HEK293T (cell line): ENCODE results near the gene SFR1.

Experiments used
- CTCF ChIA-PET: fragments of 350-600 bp; formaldehyde crosslinking; extraction: SDS; loops from one replicate; lab custom pipeline; 2021; ENCODE audit warnings: antibody characterized with exemption, inconsistent platforms; lab: Yijun Ruan, JAX
- POLR2A ChIA-PET: fragments of 350-600 bp; formaldehyde crosslinking; extraction: SDS; loops from one replicate; lab custom pipeline; 2020; ENCODE audit warnings: antibody characterized with exemption, inconsistent platforms; lab: Yijun Ruan, JAX
- DNase-seq: peaks from one replicate; pipeline ENCODE4 v3.0.0; 2012; ENCODE audit warnings: mixed read lengths; ENCODE audit errors: extremely low spot score
- ARNT ChIP-seq: fragments of 450-650 bp; IDR thresholded peaks from 2 replicates; pipeline ENCODE4 v1.6.1; 2017; ENCODE audit warnings: mild to moderate bottlenecking
- BHLHE40 ChIP-seq: fragments of 450-650 bp; IDR thresholded peaks from 2 replicates; pipeline ENCODE4 v1.6.1; 2016; ENCODE audit warnings: mild to moderate bottlenecking, moderate library complexity, borderline replicate concordance
- CTBP1 ChIP-seq: fragments of 450-650 bp; IDR thresholded peaks from 2 replicates; pipeline ENCODE4 v1.6.1; 2016; ENCODE audit warnings: borderline replicate concordance
- ELF4 ChIP-seq: fragments of 450-650 bp; IDR thresholded peaks from 2 replicates; pipeline ENCODE4 v1.6.1; 2017; ENCODE audit warnings: antibody characterized with exemption
- FOXA1 ChIP-seq: fragments of 450-650 bp; IDR thresholded peaks from 2 replicates; pipeline ENCODE4 v1.6.1; 2016; ENCODE audit warnings: mild to moderate bottlenecking
- FOXK2 ChIP-seq: fragments of 450-650 bp; IDR thresholded peaks from 2 replicates; pipeline ENCODE4 v1.6.1; 2016; ENCODE audit warnings: mild to moderate bottlenecking
- FOXM1 ChIP-seq: fragments of 450-650 bp; IDR thresholded peaks from 2 replicates; pipeline ENCODE4 v1.6.1; 2017; ENCODE audit warnings: mild to moderate bottlenecking, borderline replicate concordance
- HDGF ChIP-seq: fragments of 450-650 bp; IDR thresholded peaks from 2 replicates; pipeline ENCODE4 v1.6.1; 2017; ENCODE audit warnings: antibody characterized with exemption, borderline replicate concordance
- L3MBTL2 ChIP-seq: fragments of 450-650 bp; conservative IDR thresholded peaks from 2 replicates; pipeline ENCODE4 v1.6.1; 2016; ENCODE audit warnings: mild to moderate bottlenecking
- LEF1 ChIP-seq: fragments of 450-650 bp; IDR thresholded peaks from 2 replicates; pipeline ENCODE4 v1.6.1; 2017; ENCODE audit warnings: mild to moderate bottlenecking, borderline replicate concordance
- NFRKB ChIP-seq: fragments of 450-650 bp; IDR thresholded peaks from 2 replicates; pipeline ENCODE4 v1.6.1; 2016; ENCODE audit warnings: mild to moderate bottlenecking, moderate library complexity
- PKNOX1 ChIP-seq: fragments of 450-650 bp; IDR thresholded peaks from 2 replicates; pipeline ENCODE4 v1.6.1; 2016
- SP1 ChIP-seq: fragments of 450-650 bp; IDR thresholded peaks from 2 replicates; pipeline ENCODE4 v1.6.1; 2017
- SUZ12 ChIP-seq: fragments of 450-650 bp; IDR thresholded peaks from 2 replicates; pipeline ENCODE4 v1.6.1; 2016; ENCODE audit warnings: mild to moderate bottlenecking
- TARDBP ChIP-seq: fragments of 450-650 bp; IDR thresholded peaks from 2 replicates; pipeline ENCODE4 v1.6.1; 2016
- ZNF384 ChIP-seq: fragments of 450-650 bp; IDR thresholded peaks from 2 replicates; pipeline ENCODE4 v1.6.1; 2016

The SFR1 gene

GRCh38 chr10:104104418-104104817, 17.6 kb upstream of the SFR1 start:
- ChIA-PET CTCF (no interaction called here), POLR2A (interaction anchor here (1.4 kb wide), 1 partner anchor 17 kb away, joined by 8 read pairs; the partner anchor contains the start of gene SFR1)
- no peak for DNase-seq
- no peak for TF ChIP-seq NFRKB
- no peak for TF ChIP-seq ARNT
- no peak for TF ChIP-seq ELF4
- TF ChIP-seq FOXM1, result no peak
- no peak for TF ChIP-seq CTBP1
- TF ChIP-seq L3MBTL2, result no peak
- no peak for TF ChIP-seq FOXK2
- TF ChIP-seq ZNF384, result no peak
- TF ChIP-seq TARDBP, result no peak
- TF ChIP-seq HDGF, result no peak
- no peak for TF ChIP-seq SUZ12
- no peak for TF ChIP-seq LEF1
- no peak for TF ChIP-seq SP1
- TF ChIP-seq BHLHE40, result no peak
- no peak for TF ChIP-seq PKNOX1
- no peak for TF ChIP-seq FOXA1

- TF ChIP-seq FOXM1, result no peak
- TF ChIP-seq BHLHE40, result no peak
- no peak for TF ChIP-seq FOXK2
- TF ChIP-seq NFRKB, result no peak
- TF ChIP-seq LEF1, result no peak
- no peak for TF ChIP-seq ARNT
- no peak for TF ChIP-seq L3MBTL2
- TF ChIP-seq CTBP1, result no peak
- no peak for TF ChIP-seq TARDBP
- no peak for TF ChIP-seq ZNF384
- TF ChIP-seq SUZ12, result no peak
- TF ChIP-seq ELF4, result no peak
- no peak for TF ChIP-seq FOXA1
- no peak for TF ChIP-seq SP1
- no peak for TF ChIP-seq HDGF
- no peak for DNase-seq
- ChIA-PET CTCF (no interaction called here), POLR2A (interaction anchor here (1.4 kb wide), 1 partner anchor 16 kb away, joined by 8 read pairs; the partner anchor contains the start of gene SFR1)
Observed at GRCh38 chr10:104104926-104105325, 17.0 kb upstream of the SFR1 start.

- CTCF ChIA-PET, result interaction anchor here (1.9 kb wide), 1 partner anchor 12 kb away, joined by 5 read pairs; the partner anchor contains the start of gene SFR1
- DNase-seq, result no peak
- POLR2A ChIA-PET, result no interaction called here
- no peak for TF ChIP-seq HDGF
- TF ChIP-seq BHLHE40, result no peak
- no peak for TF ChIP-seq FOXM1
- TF ChIP-seq ARNT, result no peak
- TF ChIP-seq CTBP1, result no peak
- TF ChIP-seq L3MBTL2, result no peak
- TF ChIP-seq SP1, result no peak
- no peak for TF ChIP-seq TARDBP
Observed at GRCh38 chr10:104109908-104110662, 11.9 kb upstream of the SFR1 start.

- DNase-seq, result no peak
- POLR2A ChIA-PET, result no interaction called here
- CTCF ChIA-PET, result interaction anchor here (0.5 to 0.6 kb wide), 2 partner anchors 14 to 15 kb away, joined by 3 read pairs; no protein-coding TSS in a partner anchor
- TF ChIP-seq NFRKB (no peak), L3MBTL2 (no peak), FOXM1 (no peak), BHLHE40 (no peak), HDGF (no peak), CTBP1 (no peak), ELF4 (no peak), ARNT (no peak), FOXK2 (no peak), SUZ12 (no peak), PKNOX1 (no peak), LEF1 (no peak), SP1 (no peak), FOXA1 (no peak), TARDBP (no peak), ZNF384 (no peak)
Observed at GRCh38 chr10:104113376-104113956, 8.5 kb upstream of the SFR1 start.

GRCh38 chr10:104117839-104118323, 4.1 kb upstream of the SFR1 start:
- TF ChIP-seq TARDBP (no peak), FOXM1 (no peak), ARNT (no peak), NFRKB (no peak)
- ChIA-PET CTCF (no interaction called here), POLR2A (no interaction called here)
- no peak for DNase-seq

- POLR2A ChIA-PET, result interaction anchor here (1.2 to 2.0 kb wide), 3 partner anchors 49 to 218 kb away, joined by 3 to 4 read pairs (median 3); partner anchors contain the start of gene ITPRIP
- CTCF ChIA-PET, result interaction anchor here (1.1 kb wide), 1 partner anchor 17 kb away, joined by 3 read pairs; no protein-coding TSS in a partner anchor
- TF ChIP-seq L3MBTL2, result no peak
- TF ChIP-seq CTBP1, result no peak
- DNase-seq, result no peak
Observed at GRCh38 chr10:104119996-104120395, 2.0 kb upstream of the SFR1 start.
